ENCODE measurements around the gene C8G.

DNA sequence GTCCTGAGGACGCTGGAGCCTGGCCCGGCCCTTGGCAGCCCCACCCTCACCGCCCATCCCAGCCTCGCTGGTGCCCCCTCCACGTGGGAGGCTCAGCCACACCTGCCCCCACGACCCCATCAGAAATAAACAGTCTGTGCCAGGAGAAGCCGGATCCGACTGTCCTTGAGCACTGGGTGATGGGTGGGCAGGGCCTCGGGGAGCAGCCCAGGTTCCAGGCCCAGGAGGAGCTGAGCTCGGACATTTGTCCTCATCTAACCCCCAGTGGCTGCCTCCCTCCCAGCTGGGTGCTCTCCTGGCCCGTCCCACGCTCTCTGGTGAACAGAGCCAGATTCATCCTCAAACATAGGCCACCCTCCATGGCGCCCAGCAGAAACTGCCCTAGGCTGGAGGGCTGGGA lies 27.7 kb downstream of the C8G start:
- TF ChIP-seq EZH2 (IDR thresholded peaks at IDR 0.05) (no peak), POLR2AphosphoS5 (IDR thresholded peaks at IDR 0.05; ENCODE audit: borderline replicate concordance, low read depth, low read length) (no peak)

All from SK-N-MC (cell line).